H9 (cell line): ENCODE results near the gene SP2. TPM values are rescaled to one million over a fixed set of nuclear protein-coding genes. Genes with fewer than 3 reads are reported as not detected.

Experiments used
- DNase-seq: peaks from one replicate; pipeline ENCODE4 v3.0.0-alpha.2; 2017
- H2AFZ ChIP-seq: one replicate; pipeline ENCODE4 v1.6.1; 2013; ENCODE audit warnings: mild to moderate bottlenecking, low read length, control low read depth, moderate library complexity
- H2AK5ac ChIP-seq: 2 replicates; pipeline ENCODE4 v1.6.1; 2013; ENCODE audit warnings: low read length, control low read depth, mixed read lengths; ENCODE audit not compliant: insufficient read length
- H2BK120ac ChIP-seq: one replicate; pipeline ENCODE4 v1.6.1; 2013; ENCODE audit warnings: low read depth, mild to moderate bottlenecking, low read length, control low read depth, inconsistent platforms; ENCODE audit not compliant: poor library complexity, severe bottlenecking
- H2BK12ac ChIP-seq: 2 replicates; pipeline ENCODE4 v1.6.1; 2013; ENCODE audit warnings: low read length, control low read depth, mixed read lengths, low read depth; ENCODE audit not compliant: insufficient read length
- H2BK15ac ChIP-seq: 2 replicates; pipeline ENCODE4 v1.6.1; 2013; ENCODE audit warnings: low read depth, low read length, control low read depth
- H2BK20ac ChIP-seq: one replicate; pipeline ENCODE4 v1.6.1; 2013; ENCODE audit warnings: low read depth, mild to moderate bottlenecking, low read length, control low read depth, inconsistent platforms; ENCODE audit not compliant: poor library complexity, severe bottlenecking
- H2BK5ac ChIP-seq: 2 replicates; pipeline ENCODE4 v1.6.1; 2013; ENCODE audit warnings: low read length, control low read depth, mixed read lengths; ENCODE audit not compliant: insufficient read length
- H3K14ac ChIP-seq: 2 replicates; pipeline ENCODE4 v1.6.1; 2013; ENCODE audit warnings: low read length, control low read depth; ENCODE audit not compliant: insufficient read depth
- H3K18ac ChIP-seq: 2 replicates; pipeline ENCODE4 v1.6.1; 2013; ENCODE audit warnings: low read depth, mild to moderate bottlenecking, mixed read lengths, low read length, control low read depth; ENCODE audit not compliant: insufficient read length
- H3K23ac ChIP-seq: 2 replicates; pipeline ENCODE4 v1.6.1; 2013; ENCODE audit warnings: low read length, control low read depth, mixed read lengths, low read depth; ENCODE audit not compliant: insufficient read length
- H3K23me2 ChIP-seq: 2 replicates; pipeline ENCODE4 v1.6.1; 2013; ENCODE audit warnings: low read depth, mild to moderate bottlenecking, mixed read lengths, low read length, control low read depth; ENCODE audit not compliant: insufficient read length, poor library complexity, severe bottlenecking
- H3K27ac ChIP-seq: 2 replicates; pipeline ENCODE4 v1.5.1; 2013; ENCODE audit warnings: low read length, control low read depth, mixed read lengths, low read depth; ENCODE audit not compliant: insufficient read length
- H3K27me3 ChIP-seq: 2 replicates; pipeline ENCODE4 v1.6.1; 2013; ENCODE audit warnings: low read length, control low read depth, inconsistent platforms; ENCODE audit not compliant: insufficient read depth
- H3K4ac ChIP-seq: 2 replicates; pipeline ENCODE4 v1.6.1; 2013; ENCODE audit warnings: low read depth, mild to moderate bottlenecking, control low read depth, inconsistent platforms, low read length, moderate library complexity
- H3K4me1 ChIP-seq: 2 replicates; pipeline ENCODE4 v1.6.1; 2013; ENCODE audit warnings: low read length, control low read depth, inconsistent platforms; ENCODE audit not compliant: insufficient read depth
- H3K4me2 ChIP-seq: 2 replicates; pipeline ENCODE4 v1.6.1; 2013; ENCODE audit warnings: low read length, control low read depth, mixed read lengths; ENCODE audit not compliant: insufficient read length, insufficient read depth
- H3K56ac ChIP-seq: 2 replicates; pipeline ENCODE4 v1.6.1; 2013; ENCODE audit warnings: low read depth, mild to moderate bottlenecking, mixed read lengths, low read length, control low read depth; ENCODE audit not compliant: insufficient read length
- H3K79me1 ChIP-seq: 2 replicates; pipeline ENCODE4 v1.6.1; 2013; ENCODE audit warnings: low read depth, mild to moderate bottlenecking, moderate library complexity, low read length, control low read depth, inconsistent platforms; ENCODE audit not compliant: insufficient read depth, poor library complexity, severe bottlenecking
- H3K79me2 ChIP-seq: 2 replicates; pipeline ENCODE4 v1.6.1; 2013; ENCODE audit warnings: low read length, control low read depth, inconsistent platforms; ENCODE audit not compliant: insufficient read depth
- H3K9ac ChIP-seq: 2 replicates; pipeline ENCODE4 v1.6.1; 2013; ENCODE audit warnings: low read length, control low read depth, mixed read lengths; ENCODE audit not compliant: insufficient read length; ENCODE audit errors: extremely low read depth
- H3K9me3 ChIP-seq: one replicate; pipeline ENCODE4 v1.6.1; 2013; ENCODE audit warnings: low read depth, low read length, inconsistent platforms; ENCODE audit not compliant: control insufficient read depth
- H3T11ph ChIP-seq: one replicate; pipeline ENCODE4 v1.6.1; 2013; ENCODE audit warnings: mild to moderate bottlenecking, low read length, control low read depth, inconsistent platforms
- H4K20me1 ChIP-seq: one replicate; pipeline ENCODE4 v1.6.1; 2013; ENCODE audit not compliant: control insufficient read depth, insufficient read length, insufficient read depth
- H4K5ac ChIP-seq: 2 replicates; pipeline ENCODE4 v1.6.1; 2013; ENCODE audit warnings: low read depth, mild to moderate bottlenecking, mixed read lengths, low read length, control low read depth; ENCODE audit not compliant: insufficient read length
- H4K8ac ChIP-seq: replicated peaks from 2 replicates; pipeline ENCODE4 v1.6.1; 2013; ENCODE audit warnings: low read length, control low read depth, mixed read lengths, low read depth; ENCODE audit not compliant: insufficient read length
- H4K91ac ChIP-seq: 2 replicates; pipeline ENCODE4 v1.6.1; 2013; ENCODE audit warnings: low read depth, mild to moderate bottlenecking, moderate library complexity, mixed read lengths, low read length, control low read depth; ENCODE audit not compliant: insufficient read length
- H3K27ac Mint-ChIP-seq, 3 experiments: 2 replicates in 2 of 3; 3 replicates in 1 of 3; pipeline ENCODE4 v1.8.0; 2020 to 2021; ENCODE audit warnings: mixed read lengths in 3 of 3, mild to moderate bottlenecking in 1 of 3, moderate library complexity in 1 of 3
- H3K27me3 Mint-ChIP-seq: 2 replicates; pipeline ENCODE4 v1.8.0; 2021; ENCODE audit warnings: low read depth, mild to moderate bottlenecking, moderate library complexity, mixed read lengths
- H3K36me3 Mint-ChIP-seq, 3 experiments: 2 replicates in 2 of 3; 3 replicates in 1 of 3; pipeline ENCODE4 v1.8.0; 2020 to 2021; ENCODE audit warnings: low read depth in 3 of 3, mixed read lengths in 3 of 3; ENCODE audit not compliant: insufficient read depth in 1 of 3
- H3K4me1 Mint-ChIP-seq, 2 experiments: 2 replicates each; pipeline ENCODE4 v1.8.0; 2020; ENCODE audit warnings: mixed read lengths in 2 of 2
- H3K4me3 Mint-ChIP-seq, 2 experiments: 2 replicates in 1 of 2; 3 replicates in 1 of 2; pipeline ENCODE4 v1.8.0; 2020 to 2021; ENCODE audit warnings: mild to moderate bottlenecking in 2 of 2, mixed read lengths in 2 of 2, moderate library complexity in 1 of 2
- H3K9me3 Mint-ChIP-seq, 2 experiments: 2 replicates in 1 of 2; 3 replicates in 1 of 2; pipeline ENCODE4 v1.8.0; 2020; ENCODE audit warnings: mild to moderate bottlenecking in 2 of 2, mixed read lengths in 2 of 2, moderate library complexity in 1 of 2
- CTCF ChIP-seq: fragments of 200-600 bp; sonication (generic); conservative IDR thresholded peaks from 3 replicates; pipeline ENCODE4 v1.8.0; 2021; ENCODE audit warnings: antibody characterized with exemption, mild to moderate bottlenecking
- WGBS: extraction: QIAGEN DNeasy Blood & Tissue Kit; methylation state at CpG from one replicate; pipeline ENCODE4 v1.1.7; 2013; ENCODE audit warnings: missing lambda C conversion rate, low lambda C conversion rate, mixed read lengths; ENCODE audit not compliant: insufficient read length; ENCODE audit errors: extremely low coverage; 5-methylcytosine and 5-hydroxymethylcytosine counted together
- total RNA-seq: library from RNA; stranded (reverse); gene quantifications from 2 replicates; pipeline ENCODE4 v1.2.1, GENCODE V29; 2021

The SP2 gene
- total RNA-seq, 1 experiment from 2014 or later, result 19.3 TPM

- no peak overlapping the region; a peak in 1 of 7 replicates for H3K27ac Mint-ChIP-seq
- H2BK15ac ChIP-seq, result no peak overlapping the region
- no peaks in the 10 kb centered on the region for H3K9me3 ChIP-seq
- H3K56ac ChIP-seq, result no peak overlapping the region
- H3K79me1 ChIP-seq, result no peaks in the 10 kb centered on the region
- TF ChIP-seq CTCF, result peak; percentile 49
- no peak overlapping the region for H3K4ac ChIP-seq
- H2AFZ ChIP-seq, result no peak overlapping the region
- no peak overlapping the region for H3K4me3 Mint-ChIP-seq
- H3K23ac ChIP-seq, result no peak overlapping the region
- H3K36me3 Mint-ChIP-seq, result peaks cover 29 to 70% (median 61%) of the 10 kb centered on the region in 3 experiments; a peak in 6 of 7 replicates
- H2BK5ac ChIP-seq, result no peak overlapping the region
- H3K4me1 Mint-ChIP-seq, result peaks cover 5 to 8% of the 10 kb centered on the region in 2 experiments
- H2BK12ac ChIP-seq, result no peak overlapping the region
- WGBS, result no CpG with 5 or more reads among the region's 15 CpGs
- no peak overlapping the region for H3K9ac ChIP-seq
- H2BK20ac ChIP-seq, result no peak overlapping the region
- H3K4me1 ChIP-seq, result no peaks in the 10 kb centered on the region
- peaks cover 2% of the 10 kb centered on the region for H3K23me2 ChIP-seq
- H3K4me2 ChIP-seq, result no peak overlapping the region
- H4K8ac ChIP-seq, result no peak overlapping the region
- H2AK5ac ChIP-seq, result no peak overlapping the region
- no peaks in the 10 kb centered on the region for H3K9me3 Mint-ChIP-seq
- H3K14ac ChIP-seq, result no peak overlapping the region
- no peak overlapping the region for H2BK120ac ChIP-seq
- no peak overlapping the region for H3K18ac ChIP-seq
- no peak overlapping the region for H4K5ac ChIP-seq
- no peak overlapping the region for H3T11ph ChIP-seq
- no peak overlapping the region for H4K91ac ChIP-seq
- peaks cover 2% of the 10 kb centered on the region; the same call in 1 of the 2 replicates for H3K27me3 Mint-ChIP-seq
- H4K20me1 ChIP-seq, result no peaks in the 10 kb centered on the region
- H3K79me2 ChIP-seq, result no peaks in the 10 kb centered on the region
- no peaks in the 10 kb centered on the region for H3K27me3 ChIP-seq
- no peak overlapping the region for H3K27ac ChIP-seq
- DNase-seq, result peak; percentile 74
These were observed 79.3 kb downstream of the SP2 start for GRCh38 chr17:47975189-47975822.
